OCI-LY7 (cell line): ENCODE results near the gene DNAJB1. TPM values are rescaled to one million over a fixed set of nuclear protein-coding genes. Genes with fewer than 3 reads are reported as not detected.

Experiments
- BruUV-seq: library from RNA; stranded (reverse); fragments of 400-500 nt; replicated peaks from 2 replicates; lab custom pipeline; 2021; lab: Mats Ljungman, UMichigan
- CTCF ChIA-PET: fragments of 300-600 bp; sonication (Branson Sonifier 250); formaldehyde crosslinking; loops from one replicate; lab custom pipeline; 2022; ENCODE audit warnings: antibody characterized with exemption; ENCODE audit not compliant: unreplicated experiment; lab: Charles Lee
- POLR2A ChIA-PET: fragments of 300-600 bp; sonication (Branson Sonifier 250); formaldehyde crosslinking; loops from one replicate; lab custom pipeline; 2022; ENCODE audit warnings: antibody characterized with exemption; lab: Charles Lee
- DNase-seq: peaks from one replicate; pipeline ENCODE4 v3.0.0-alpha.2; 2015; ENCODE audit warnings: low spot score
- H2AFZ ChIP-seq: fragments of 200-600 bp; sonication (generic), shearing (Covaris generic); 2 replicates; pipeline ENCODE4 v1.6.1; 2014; ENCODE audit warnings: mild to moderate bottlenecking, antibody characterized with exemption, low read length, moderate library complexity
- H3K27ac ChIP-seq: fragments of 200-600 bp; sonication (generic); 2 replicates; pipeline ENCODE4 v1.5.1; 2014; ENCODE audit warnings: mixed run types, low read depth, mild to moderate bottlenecking, moderate library complexity, low read length, inconsistent platforms; ENCODE audit not compliant: poor library complexity, severe bottlenecking
- H3K36me3 ChIP-seq: fragments of 200-600 bp; sonication (generic); 2 replicates; pipeline ENCODE4 v1.6.1; 2014; ENCODE audit warnings: mild to moderate bottlenecking, antibody characterized with exemption, low read length, moderate library complexity, mixed read lengths; ENCODE audit not compliant: insufficient read depth
- H3K4me1 ChIP-seq: fragments of 200-600 bp; sonication (generic); 2 replicates; pipeline ENCODE4 v1.5.1; 2014; ENCODE audit warnings: mild to moderate bottlenecking, low read length; ENCODE audit not compliant: insufficient read depth, poor library complexity, severe bottlenecking
- H3K4me2 ChIP-seq: fragments of 200-600 bp; sonication (generic); 2 replicates; pipeline ENCODE4 v1.6.1; 2014; ENCODE audit warnings: mild to moderate bottlenecking, low read length
- H3K4me3 ChIP-seq: fragments of 200-600 bp; sonication (generic); 2 replicates; pipeline ENCODE4 v1.5.1; 2014; ENCODE audit warnings: mild to moderate bottlenecking, low read depth, low read length; ENCODE audit not compliant: poor library complexity, severe bottlenecking
- H3K79me2 ChIP-seq: fragments of 200-600 bp; sonication (generic); 2 replicates; pipeline ENCODE4 v1.6.1; 2016; ENCODE audit warnings: low read depth, mild to moderate bottlenecking, low read length, moderate library complexity, mixed read lengths; ENCODE audit not compliant: insufficient read depth
- H3K9me2 ChIP-seq: fragments of 200-600 bp; sonication (generic); 2 replicates; pipeline ENCODE4 v1.6.1; 2016; ENCODE audit warnings: mild to moderate bottlenecking, low read length, mixed read lengths; ENCODE audit not compliant: insufficient read depth
- H3K9me3 ChIP-seq: fragments of 200-600 bp; sonication (generic); 2 replicates; pipeline ENCODE4 v1.6.1; 2014; ENCODE audit warnings: mild to moderate bottlenecking, mixed run types, low read length, mixed read lengths
- H4K20me1 ChIP-seq: fragments of 200-600 bp; sonication (generic); 2 replicates; pipeline ENCODE4 v1.6.1; 2014; ENCODE audit warnings: mild to moderate bottlenecking, antibody characterized with exemption, low read length, moderate library complexity, mixed read lengths; ENCODE audit not compliant: insufficient read depth
- EZH2phosphoT487 ChIP-seq: fragments of 200-600 bp; sonication (generic); IDR thresholded peaks from 2 replicates; pipeline ENCODE4 v1.6.1; 2018; ENCODE audit warnings: low read depth, borderline replicate concordance, mild to moderate bottlenecking, mixed run types, antibody characterized with exemption, low read length, moderate library complexity, mixed read lengths
- intact Hi-C: fragments of 100-400 bp; cut with micrococcal nuclease; formaldehyde crosslinking; loops from one replicate; pipeline ENCODE4 v1.10.0; 2022; ENCODE audit not compliant: unreplicated experiment
- total RNA-seq, 2 experiments: library from RNA; depleted of rRNA in 1 of 2; stranded (reverse); fragments of >200 nt in 1 of 2; shearing (Covaris generic) in 1 of 2; gene quantifications; 2 replicates each; pipeline ENCODE4 v1.2.3, GENCODE V29; 2014 to 2022
- TF ChIP-seq, protein P1 (sequence below): fragments of 200-600 bp; sonication (generic); conservative IDR thresholded peaks from 2 replicates; pipeline ENCODE4 v1.5.1; 2014; ENCODE audit warnings: mild to moderate bottlenecking, antibody characterized with exemption, low read length, moderate library complexity, mixed read lengths

Gene DNAJB1
- total RNA-seq, 2 experiments from 2014 or later: 63.7 to 76.7 TPM

DNA sequence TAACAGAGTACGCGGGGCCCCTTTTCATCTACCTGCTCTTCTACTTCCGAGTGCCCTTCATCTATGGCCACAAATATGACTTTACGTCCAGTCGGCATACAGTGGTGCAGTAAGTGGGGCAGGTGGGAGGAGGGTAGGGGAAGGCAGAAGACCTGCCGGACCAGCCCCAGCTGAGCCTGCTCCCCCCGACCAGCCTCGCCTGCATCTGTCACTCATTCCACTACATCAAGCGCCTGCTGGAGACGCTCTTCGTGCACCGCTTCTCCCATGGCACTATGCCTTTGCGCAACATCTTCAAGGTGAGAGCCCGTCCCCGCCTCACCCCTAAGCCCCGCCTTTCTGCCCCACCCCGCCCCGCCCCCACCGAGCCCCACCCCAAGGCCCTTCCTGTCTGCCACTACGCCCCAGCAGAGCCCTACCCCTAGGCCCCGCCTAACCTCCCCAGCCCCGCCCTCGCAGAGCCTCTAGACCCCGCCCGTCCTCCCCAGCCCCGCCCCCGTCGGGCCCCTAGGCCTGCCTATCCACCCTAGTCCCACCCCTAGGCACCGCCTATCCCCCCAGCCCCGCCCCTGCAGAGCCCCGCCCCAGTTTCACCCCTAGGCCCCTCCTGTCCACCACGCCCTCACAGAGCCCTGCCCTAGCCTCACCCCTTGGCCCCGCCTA, 45.9 kb upstream of the DNAJB1 start:
- POLR2A ChIA-PET: no interaction called here
- Histone ChIP-seq H3K4me2 (no peak overlapping the region), H2AFZ (no peak overlapping the region), H3K4me3 (no peak overlapping the region), H3K27ac (no peak overlapping the region), H3K9me3 (no peaks in the 10 kb centered on the region), H3K79me2 (peaks cover 12% of the 10 kb centered on the region; the same call in 1 of the 2 replicates), H3K4me1 (peaks cover 14% of the 10 kb centered on the region), H3K36me3 (peaks cover 54% of the 10 kb centered on the region), H3K9me2 (no peaks in the 10 kb centered on the region), H4K20me1 (no peaks in the 10 kb centered on the region)
- peak; percentile 90 for DNase-seq
- BruUV-seq: no TSS peak
- TF ChIP-seq EZH2phosphoT487: no peak
- TF ChIP-seq, protein P1, sequence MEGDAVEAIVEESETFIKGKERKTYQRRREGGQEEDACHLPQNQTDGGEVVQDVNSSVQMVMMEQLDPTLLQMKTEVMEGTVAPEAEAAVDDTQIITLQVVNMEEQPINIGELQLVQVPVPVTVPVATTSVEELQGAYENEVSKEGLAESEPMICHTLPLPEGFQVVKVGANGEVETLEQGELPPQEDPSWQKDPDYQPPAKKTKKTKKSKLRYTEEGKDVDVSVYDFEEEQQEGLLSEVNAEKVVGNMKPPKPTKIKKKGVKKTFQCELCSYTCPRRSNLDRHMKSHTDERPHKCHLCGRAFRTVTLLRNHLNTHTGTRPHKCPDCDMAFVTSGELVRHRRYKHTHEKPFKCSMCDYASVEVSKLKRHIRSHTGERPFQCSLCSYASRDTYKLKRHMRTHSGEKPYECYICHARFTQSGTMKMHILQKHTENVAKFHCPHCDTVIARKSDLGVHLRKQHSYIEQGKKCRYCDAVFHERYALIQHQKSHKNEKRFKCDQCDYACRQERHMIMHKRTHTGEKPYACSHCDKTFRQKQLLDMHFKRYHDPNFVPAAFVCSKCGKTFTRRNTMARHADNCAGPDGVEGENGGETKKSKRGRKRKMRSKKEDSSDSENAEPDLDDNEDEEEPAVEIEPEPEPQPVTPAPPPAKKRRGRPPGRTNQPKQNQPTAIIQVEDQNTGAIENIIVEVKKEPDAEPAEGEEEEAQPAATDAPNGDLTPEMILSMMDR: no peak
- CTCF ChIA-PET: no interaction called here
- intact Hi-C loops: no loop called here

DNA sequence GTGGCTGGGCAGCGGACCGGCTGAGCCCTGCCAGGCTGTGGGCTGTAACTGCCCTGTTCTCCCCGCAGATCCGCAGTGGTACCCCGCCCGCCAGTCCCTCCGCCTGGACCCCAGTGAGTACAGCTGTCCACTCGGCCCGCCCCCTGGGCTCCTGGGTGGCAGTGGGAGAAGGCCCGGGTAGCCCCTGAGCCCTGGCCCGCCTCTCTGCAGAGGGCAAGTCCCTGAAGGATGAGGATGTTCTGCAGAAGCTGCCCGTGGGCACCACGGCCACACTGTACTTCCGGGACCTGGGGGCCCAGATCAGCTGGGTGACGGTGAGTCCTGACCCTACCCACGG, 45.4 kb upstream of the DNAJB1 start:
- peaks cover 49% of the 10 kb centered on the region for H3K36me3 ChIP-seq
- H3K4me3 ChIP-seq: no peak overlapping the region
- no peaks in the 10 kb centered on the region for H4K20me1 ChIP-seq
- H3K4me1 ChIP-seq: peaks cover 20% of the 10 kb centered on the region
- intact Hi-C loops: no loop called here
- POLR2A ChIA-PET: no interaction called here
- BruUV-seq: no TSS peak
- CTCF ChIA-PET: no interaction called here
- DNase-seq: no peak
- H3K4me2 ChIP-seq: no peak overlapping the region
- peaks cover 14% of the 10 kb centered on the region; the same call in 1 of the 2 replicates for H3K79me2 ChIP-seq
- no peak for TF ChIP-seq EZH2phosphoT487
- TF ChIP-seq, protein P1: no peak
- no peak overlapping the region for H2AFZ ChIP-seq
- H3K27ac ChIP-seq: no peak overlapping the region
- H3K9me2 ChIP-seq: no peaks in the 10 kb centered on the region
- no peaks in the 10 kb centered on the region for H3K9me3 ChIP-seq
